Caco-2 (cell line): ENCODE results near the gene APOL3. TPM values are rescaled to one million over a fixed set of nuclear protein-coding genes. Genes with fewer than 3 reads are reported as not detected.

Experiments
- BruUV-seq: library from RNA; stranded (reverse); fragments of 400-500 nt; replicated peaks from 2 replicates; lab custom pipeline; 2021; lab: Mats Ljungman, UMichigan
- CTCF ChIA-PET: fragments of 300-600 bp; sonication (Branson Sonifier 250); formaldehyde crosslinking; loops from one replicate; lab custom pipeline; 2022; ENCODE audit warnings: antibody characterized with exemption; lab: Charles Lee
- POLR2A ChIA-PET: fragments of 300-600 bp; sonication (Branson Sonifier 250); formaldehyde crosslinking; loops from one replicate; lab custom pipeline; 2022; ENCODE audit warnings: antibody characterized with exemption; lab: Charles Lee
- DNase-seq, 2 experiments: peaks; one replicate each; pipeline versions ENCODE4 v3.0.0 to v3.0.0-alpha.2; 2020 to 2022
- H3K27me3 ChIP-seq: replicated peaks from 2 replicates; pipeline ENCODE4 v1.6.0; 2011; ENCODE audit warnings: low read length; ENCODE audit not compliant: control insufficient read depth, insufficient read depth
- H3K36me3 ChIP-seq: 2 replicates; pipeline ENCODE4 v1.5.1; 2011; ENCODE audit warnings: low read length; ENCODE audit not compliant: control insufficient read depth, insufficient read depth
- H3K4me1 ChIP-seq: fragments of 250-450 bp; sonication (Bioruptor Pico); 2 replicates; pipeline ENCODE4 v1.5.1; 2020; ENCODE audit warnings: mild to moderate bottlenecking
- H3K4me3 ChIP-seq: 2 replicates; pipeline ENCODE4 v1.5.1; 2011; ENCODE audit warnings: low read depth, mild to moderate bottlenecking, control low read depth, low read length
- H3K9me3 ChIP-seq: fragments of 250-450 bp; sonication (Bioruptor Pico); 2 replicates; pipeline ENCODE4 v1.5.1; 2020; ENCODE audit warnings: mild to moderate bottlenecking, moderate library complexity
- H3K27ac Mint-ChIP-seq: one replicate; pipeline ENCODE4 v1.8.0; 2022; ENCODE audit warnings: mixed read lengths; ENCODE audit not compliant: unreplicated experiment
- H3K27me3 Mint-ChIP-seq: one replicate; pipeline ENCODE4 v1.8.0; 2022; ENCODE audit warnings: mixed read lengths; ENCODE audit not compliant: insufficient read depth, unreplicated experiment
- H3K36me3 Mint-ChIP-seq: one replicate; pipeline ENCODE4 v1.8.0; 2022; ENCODE audit warnings: mild to moderate bottlenecking, mixed read lengths; ENCODE audit not compliant: insufficient read depth, unreplicated experiment
- H3K4me1 Mint-ChIP-seq: one replicate; pipeline ENCODE4 v1.8.0; 2022; ENCODE audit warnings: low read depth, mixed read lengths; ENCODE audit not compliant: unreplicated experiment
- H3K4me3 Mint-ChIP-seq: one replicate; pipeline ENCODE4 v1.8.0; 2022; ENCODE audit warnings: mild to moderate bottlenecking, moderate library complexity, mixed read lengths; ENCODE audit not compliant: unreplicated experiment
- H3K9me3 Mint-ChIP-seq: one replicate; pipeline ENCODE4 v1.8.0; 2022; ENCODE audit warnings: mixed read lengths; ENCODE audit not compliant: unreplicated experiment
- intact Hi-C: fragments of 100-400 bp; cut with micrococcal nuclease; formaldehyde crosslinking; loops from one replicate; pipeline ENCODE4 v1.10.0; 2022; ENCODE audit not compliant: unreplicated experiment
- total RNA-seq: library from RNA; stranded (reverse); gene quantifications from 2 replicates; pipeline ENCODE4 v1.2.3, GENCODE V29; 2022
- TF ChIP-seq, protein P1 (sequence below), 2 experiments: fragments of 200-600 bp in 1 of 2; IDR thresholded peaks; 1 replicate in 1 of 2; 2 replicates in 1 of 2; pipeline versions ENCODE4 v1.5.1 to v1.8.0; 2011 to 2022; ENCODE audit warnings: antibody characterized with exemption in 1 of 2, control low read depth in 1 of 2, inconsistent platforms in 1 of 2, low read depth in 1 of 2, low read length in 1 of 2, mild to moderate bottlenecking in 1 of 2, moderate library complexity in 1 of 2; ENCODE audit not compliant: insufficient read depth in 1 of 2, severe bottlenecking in 1 of 2, unreplicated experiment in 1 of 2

Gene APOL3
- total RNA-seq, 1 experiment from 2014 or later, result not detected

DNA sequence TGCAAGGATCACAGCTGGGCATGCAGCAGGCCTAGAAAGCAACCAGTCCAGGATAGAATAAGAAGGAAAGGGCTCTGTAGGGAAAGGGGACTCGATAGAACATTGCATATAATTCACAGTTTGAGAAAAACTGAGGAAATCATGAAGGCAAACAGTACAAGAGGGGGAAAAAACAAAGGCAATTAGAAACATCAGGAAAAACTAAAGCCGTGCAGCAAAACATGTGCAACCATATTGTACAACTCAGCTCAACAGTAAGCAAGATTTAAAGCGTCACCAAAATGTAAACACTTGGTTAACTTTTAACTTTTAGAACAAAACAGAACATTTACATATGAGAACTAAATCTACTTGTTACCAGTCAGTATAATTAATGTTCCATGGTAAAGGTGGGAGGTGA, 8.5 kb downstream of the APOL3 start:
- Histone ChIP-seq H3K4me1 (peaks cover 21% of the 10 kb centered on the region), H3K4me3 (no peak overlapping the region), H3K36me3 (no peaks in the 10 kb centered on the region), H3K9me3 (no peaks in the 10 kb centered on the region), H3K27me3 (no peaks in the 10 kb centered on the region)
- ChIA-PET POLR2A (no interaction called here), CTCF (interaction anchor here (0.7 kb wide), 1 partner anchor 25 kb away, joined by 3 read pairs; no protein-coding TSS in a partner anchor)
- BruUV-seq, result no TSS peak
- Mint-ChIP-seq H3K27ac (no peak overlapping the region), H3K4me3 (no peak overlapping the region), H3K4me1 (peaks cover 28% of the 10 kb centered on the region), H3K36me3 (no peaks in the 10 kb centered on the region), H3K9me3 (peaks cover 15% of the 10 kb centered on the region), H3K27me3 (no peaks in the 10 kb centered on the region)
- intact Hi-C loops, result no loop called here
- no peak for DNase-seq
- TF ChIP-seq, protein P1, sequence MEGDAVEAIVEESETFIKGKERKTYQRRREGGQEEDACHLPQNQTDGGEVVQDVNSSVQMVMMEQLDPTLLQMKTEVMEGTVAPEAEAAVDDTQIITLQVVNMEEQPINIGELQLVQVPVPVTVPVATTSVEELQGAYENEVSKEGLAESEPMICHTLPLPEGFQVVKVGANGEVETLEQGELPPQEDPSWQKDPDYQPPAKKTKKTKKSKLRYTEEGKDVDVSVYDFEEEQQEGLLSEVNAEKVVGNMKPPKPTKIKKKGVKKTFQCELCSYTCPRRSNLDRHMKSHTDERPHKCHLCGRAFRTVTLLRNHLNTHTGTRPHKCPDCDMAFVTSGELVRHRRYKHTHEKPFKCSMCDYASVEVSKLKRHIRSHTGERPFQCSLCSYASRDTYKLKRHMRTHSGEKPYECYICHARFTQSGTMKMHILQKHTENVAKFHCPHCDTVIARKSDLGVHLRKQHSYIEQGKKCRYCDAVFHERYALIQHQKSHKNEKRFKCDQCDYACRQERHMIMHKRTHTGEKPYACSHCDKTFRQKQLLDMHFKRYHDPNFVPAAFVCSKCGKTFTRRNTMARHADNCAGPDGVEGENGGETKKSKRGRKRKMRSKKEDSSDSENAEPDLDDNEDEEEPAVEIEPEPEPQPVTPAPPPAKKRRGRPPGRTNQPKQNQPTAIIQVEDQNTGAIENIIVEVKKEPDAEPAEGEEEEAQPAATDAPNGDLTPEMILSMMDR (IDR thresholded peaks at IDR 0.05; ENCODE audit: insufficient read depth in 1 of 2, low read depth in 1 of 2, low read length in 1 of 2, severe bottlenecking in 1 of 2, unreplicated experiment in 1 of 2), result no peak

DNA sequence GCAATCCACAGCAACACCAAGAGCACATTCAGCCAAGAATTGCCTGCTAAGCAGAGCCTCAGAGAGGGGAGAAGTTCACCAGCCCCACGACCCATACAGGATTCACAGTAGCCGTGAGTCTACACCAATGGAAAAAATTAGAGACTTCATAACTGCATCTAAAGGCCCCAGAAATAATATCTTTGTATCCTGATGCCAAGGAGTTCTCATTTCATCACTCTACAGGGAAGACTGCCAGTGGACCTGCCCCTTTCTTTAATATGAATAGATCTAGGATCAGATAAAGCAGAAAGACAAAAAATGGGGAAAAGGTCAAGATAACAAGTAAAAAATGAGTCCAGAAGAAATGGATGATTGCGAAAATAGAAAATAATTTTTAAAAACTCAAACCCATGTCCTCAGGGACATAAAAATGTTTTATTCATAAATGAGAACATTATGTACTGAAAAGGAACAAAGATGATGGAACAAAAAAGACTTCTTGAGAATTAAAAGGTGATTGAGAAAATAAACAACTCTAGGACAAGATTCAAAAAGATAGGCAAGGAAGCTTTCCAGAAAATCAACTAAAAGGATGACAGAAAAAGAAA, 9.5 kb downstream of the APOL3 start:
- no TSS peak for BruUV-seq
- CTCF ChIA-PET, result no interaction called here

DNA sequence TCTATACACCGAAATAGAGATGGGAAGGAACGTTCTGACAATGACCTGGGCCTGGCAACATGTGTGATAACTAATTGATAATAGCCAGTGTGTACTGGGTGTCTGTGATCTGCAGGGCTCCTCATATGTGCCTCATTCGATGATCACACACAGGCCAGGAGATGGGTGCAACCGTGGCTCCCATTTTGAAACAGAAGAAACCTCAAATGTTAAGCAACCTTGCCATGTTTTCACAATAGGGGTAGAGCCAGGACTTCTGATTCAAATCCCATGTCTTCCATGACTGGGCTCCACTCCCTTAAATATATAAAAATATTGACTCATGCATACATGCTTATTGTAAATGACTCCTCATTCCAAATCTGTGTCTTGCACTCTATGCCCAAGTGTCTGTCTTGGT, 11.1 kb downstream of the APOL3 start:
- intact Hi-C loops, result no loop called here
- no TSS peak for BruUV-seq
- TF ChIP-seq, protein P1 (IDR thresholded peaks at IDR 0.05; ENCODE audit: insufficient read depth in 1 of 2, low read depth in 1 of 2, low read length in 1 of 2, severe bottlenecking in 1 of 2, unreplicated experiment in 1 of 2), result no peak

More for the DNA sequence above, 9.5 kb downstream of the APOL3 start:
- Mint-ChIP-seq H3K4me1 (peaks cover 18% of the 10 kb centered on the region), H3K4me3 (no peak overlapping the region), H3K36me3 (no peaks in the 10 kb centered on the region), H3K27ac (no peak overlapping the region), H3K9me3 (peaks cover 15% of the 10 kb centered on the region), H3K27me3 (no peaks in the 10 kb centered on the region)
- TF ChIP-seq, protein P1 (IDR thresholded peaks at IDR 0.05; ENCODE audit: insufficient read depth in 1 of 2, low read depth in 1 of 2, low read length in 1 of 2, severe bottlenecking in 1 of 2, unreplicated experiment in 1 of 2), result no peak
- Histone ChIP-seq H3K27me3 (no peaks in the 10 kb centered on the region), H3K9me3 (no peaks in the 10 kb centered on the region), H3K4me1 (peaks cover 18% of the 10 kb centered on the region), H3K4me3 (no peak overlapping the region), H3K36me3 (no peaks in the 10 kb centered on the region)
- intact Hi-C loops, result no loop called here
- POLR2A ChIA-PET, result no interaction called here
- no peak for DNase-seq

More for the DNA sequence above, 11.1 kb downstream of the APOL3 start:
- Histone ChIP-seq H3K4me1 (peaks cover 12% of the 10 kb centered on the region), H3K4me3 (no peak overlapping the region), H3K27me3 (no peaks in the 10 kb centered on the region), H3K9me3 (no peaks in the 10 kb centered on the region), H3K36me3 (no peaks in the 10 kb centered on the region)
- no peaks in the 10 kb centered on the region for H3K27me3 Mint-ChIP-seq
- ChIA-PET CTCF (no interaction called here), POLR2A (no interaction called here)
- peaks cover 7% of the 10 kb centered on the region for H3K4me1 Mint-ChIP-seq
- peaks cover 15% of the 10 kb centered on the region for H3K9me3 Mint-ChIP-seq
- H3K36me3 Mint-ChIP-seq, result no peaks in the 10 kb centered on the region
- no peak for DNase-seq
- no peak overlapping the region for H3K4me3 Mint-ChIP-seq
- no peak overlapping the region for H3K27ac Mint-ChIP-seq
